Left kidney (tissue), 8 donors: ENCODE data around the gene DCDC2C. TPM values are rescaled to one million over a fixed set of nuclear protein-coding genes. Genes with fewer than 3 reads are reported as not detected.
"Not testable (repeated sequence)": the region's sequence is repeated elsewhere in the genome, so short reads cannot be mapped to it uniquely, and the experiment has no call there.

Experiments
- DNase-seq: peaks from one replicate; pipeline ENCODE4 v3.0.0-alpha.2; 2013
- long read RNA-seq, 8 donors: transcript quantifications; one replicate each; lab custom pipeline, GENCODE V29; 2026
- polyA plus RNA-seq: library from polyadenylated mRNA; unstranded; fragments of 120-200 nt; gene quantifications from one replicate; pipeline ENCODE4 v1.2.1, GENCODE V29; 2013; ENCODE audit not compliant: insufficient read length

DCDC2C gene, protein sequence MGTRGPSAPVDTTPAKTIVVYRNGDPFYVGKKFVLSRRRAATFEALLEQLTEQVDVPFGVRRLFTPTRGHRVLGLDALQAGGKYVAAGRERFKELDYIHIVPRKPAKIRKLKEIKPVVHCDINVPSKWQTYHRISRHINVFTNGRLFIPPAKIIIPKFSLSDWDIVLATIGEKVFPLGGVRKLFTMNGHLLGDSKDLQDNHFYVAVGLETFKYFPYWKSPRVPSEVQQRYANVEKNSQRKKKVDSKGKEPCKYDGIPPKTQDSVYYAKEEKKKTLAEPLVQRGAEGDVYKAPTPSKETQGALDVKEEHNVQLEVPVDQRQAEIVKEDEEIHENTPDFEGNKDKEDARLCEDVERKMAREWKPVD
- 0.65 TPM for polyA plus RNA-seq
- long read RNA-seq, donor 1: 0 reads
- long read RNA-seq, donor 2: 0 reads
- long read RNA-seq, donor 3: 0 reads
- long read RNA-seq, donor 4: 0 reads
- long read RNA-seq, donor 5: 0 reads
- long read RNA-seq, donor 6: 0 reads
- long read RNA-seq, donor 7: 0 reads
- long read RNA-seq, donor 8: 0 reads

DNA sequence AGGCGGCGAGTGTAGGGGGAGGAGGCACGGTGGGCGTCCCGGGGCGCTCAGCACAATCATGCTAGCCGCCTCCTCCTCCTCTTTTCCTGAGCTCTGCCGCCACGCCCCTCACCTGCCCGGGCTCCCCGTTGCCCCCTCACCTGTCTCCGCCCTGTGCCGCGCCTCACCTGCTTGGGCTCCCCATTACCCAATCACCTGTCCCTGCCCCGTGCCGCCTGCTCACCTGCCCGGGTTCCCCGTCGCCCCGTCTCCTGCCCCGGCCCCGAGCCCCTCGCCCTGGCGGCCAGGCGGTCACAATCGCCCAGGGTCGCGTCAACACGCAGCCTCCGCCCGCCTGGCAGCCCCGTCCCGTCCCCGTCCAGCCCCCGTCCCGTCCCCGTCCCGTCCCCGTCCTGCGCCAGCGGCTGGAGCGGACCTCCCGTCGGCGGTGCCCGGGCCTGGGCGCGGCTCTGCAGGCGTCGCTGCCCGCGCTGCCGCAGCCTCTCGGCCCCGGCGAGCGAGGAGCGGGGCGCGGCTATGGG is at the start of gene DCDC2C:
Gene DCDC2C, plus strand, starts transcription at position 340 of the 521 bp plus-strand sequence. Its CDS starts 177 bp downstream, at position 517.
- DNase-seq: no peak

DNA sequence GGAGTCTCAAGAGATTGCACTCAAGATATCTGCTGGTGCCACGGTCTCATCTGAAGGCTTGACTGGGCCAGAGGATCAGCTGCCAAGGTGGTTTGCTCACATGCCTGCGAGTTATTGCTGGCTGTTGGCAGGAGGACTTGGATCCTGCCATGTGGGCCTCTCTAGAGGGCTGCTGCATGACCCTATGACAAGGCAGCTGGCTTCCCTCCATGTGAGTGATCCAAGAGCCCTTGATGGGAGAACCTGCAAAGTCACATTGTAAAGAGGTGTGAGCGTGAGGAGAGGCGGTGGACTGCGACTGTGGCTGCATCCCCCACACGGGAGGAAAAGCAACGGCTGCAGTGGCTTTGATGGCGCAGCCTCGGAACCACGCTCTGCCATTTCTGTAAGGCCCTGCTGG is 49.4 kb upstream of the DCDC2C start:
- DNase-seq: no peak

DNA sequence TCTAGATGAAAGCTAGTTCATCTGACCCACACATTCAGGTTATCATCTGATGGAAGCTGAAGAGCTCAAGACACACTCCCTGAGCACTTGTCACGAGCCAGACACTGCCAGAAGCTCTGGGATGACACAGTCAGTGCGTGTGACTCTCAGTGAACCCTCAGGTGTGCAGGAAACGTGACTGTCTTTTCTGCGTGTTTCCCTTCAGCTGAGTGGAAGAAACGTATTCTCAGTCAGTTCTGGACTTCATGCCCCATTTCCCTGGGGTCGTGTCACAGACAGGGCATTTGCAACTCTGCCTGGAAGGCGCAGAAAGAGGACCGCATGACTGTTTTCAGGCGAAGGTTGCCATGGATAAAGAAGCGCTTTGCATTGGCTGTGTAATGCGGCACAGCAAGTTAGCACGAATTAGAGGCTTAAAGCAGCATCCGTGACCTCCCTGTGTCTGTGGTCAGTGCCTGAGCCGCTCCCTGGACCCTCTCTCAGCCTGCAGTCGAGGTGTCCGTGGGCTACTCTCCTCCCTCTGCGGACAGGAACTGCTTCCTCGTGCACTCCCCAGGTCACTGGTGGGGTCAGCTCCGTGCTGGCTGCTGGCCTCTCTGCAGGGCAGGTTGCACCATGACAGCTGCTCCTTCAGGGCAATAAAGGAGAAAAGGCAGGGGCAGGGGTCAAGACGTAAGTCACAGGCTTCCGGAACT is 48.7 kb upstream of the DCDC2C start:
- DNase-seq: no peak

DNA sequence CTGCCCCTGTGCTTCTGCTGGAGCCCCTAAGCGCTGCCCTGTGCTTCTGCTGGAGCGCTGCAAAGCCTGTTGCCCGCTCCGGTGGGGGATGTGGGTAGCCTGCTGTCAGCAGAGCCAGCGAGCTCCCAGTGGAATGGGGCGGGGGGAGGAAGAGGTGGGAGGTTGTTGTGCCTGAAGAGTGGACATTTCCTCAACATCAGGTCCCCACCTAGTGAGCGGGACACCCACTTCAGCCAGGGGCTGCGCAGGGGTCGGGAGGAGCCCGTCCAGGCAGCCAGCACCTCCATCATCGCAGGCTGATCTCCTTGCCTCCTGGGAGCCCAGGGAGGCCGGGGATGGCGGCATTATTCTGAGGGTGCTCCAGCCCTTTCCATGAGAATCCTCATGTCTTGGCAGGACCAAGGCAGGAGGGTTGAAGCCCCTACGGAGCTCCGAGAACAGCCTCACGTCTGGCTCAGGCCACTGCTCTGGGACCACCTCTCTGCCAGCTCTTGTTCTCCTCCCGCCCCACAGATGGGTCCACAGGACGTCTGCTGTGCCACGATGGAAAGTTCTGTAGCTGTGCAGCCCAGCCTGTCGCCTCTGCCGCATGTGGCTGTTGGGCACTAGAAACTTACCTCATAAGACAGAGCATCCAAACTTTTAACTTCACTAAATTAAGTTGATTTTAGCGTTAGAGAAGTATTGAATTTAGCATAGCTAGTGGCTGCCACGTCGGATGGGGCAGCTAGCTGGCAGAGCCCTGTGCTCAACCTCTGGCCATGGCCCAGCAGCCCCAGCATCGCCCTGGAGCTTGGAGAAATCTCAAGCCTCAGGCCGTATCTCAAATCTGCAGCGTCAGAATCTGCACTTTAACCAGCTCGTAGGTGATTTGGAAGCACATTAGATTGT is 47.3 kb upstream of the DCDC2C start:
- no peak for DNase-seq

DNA sequence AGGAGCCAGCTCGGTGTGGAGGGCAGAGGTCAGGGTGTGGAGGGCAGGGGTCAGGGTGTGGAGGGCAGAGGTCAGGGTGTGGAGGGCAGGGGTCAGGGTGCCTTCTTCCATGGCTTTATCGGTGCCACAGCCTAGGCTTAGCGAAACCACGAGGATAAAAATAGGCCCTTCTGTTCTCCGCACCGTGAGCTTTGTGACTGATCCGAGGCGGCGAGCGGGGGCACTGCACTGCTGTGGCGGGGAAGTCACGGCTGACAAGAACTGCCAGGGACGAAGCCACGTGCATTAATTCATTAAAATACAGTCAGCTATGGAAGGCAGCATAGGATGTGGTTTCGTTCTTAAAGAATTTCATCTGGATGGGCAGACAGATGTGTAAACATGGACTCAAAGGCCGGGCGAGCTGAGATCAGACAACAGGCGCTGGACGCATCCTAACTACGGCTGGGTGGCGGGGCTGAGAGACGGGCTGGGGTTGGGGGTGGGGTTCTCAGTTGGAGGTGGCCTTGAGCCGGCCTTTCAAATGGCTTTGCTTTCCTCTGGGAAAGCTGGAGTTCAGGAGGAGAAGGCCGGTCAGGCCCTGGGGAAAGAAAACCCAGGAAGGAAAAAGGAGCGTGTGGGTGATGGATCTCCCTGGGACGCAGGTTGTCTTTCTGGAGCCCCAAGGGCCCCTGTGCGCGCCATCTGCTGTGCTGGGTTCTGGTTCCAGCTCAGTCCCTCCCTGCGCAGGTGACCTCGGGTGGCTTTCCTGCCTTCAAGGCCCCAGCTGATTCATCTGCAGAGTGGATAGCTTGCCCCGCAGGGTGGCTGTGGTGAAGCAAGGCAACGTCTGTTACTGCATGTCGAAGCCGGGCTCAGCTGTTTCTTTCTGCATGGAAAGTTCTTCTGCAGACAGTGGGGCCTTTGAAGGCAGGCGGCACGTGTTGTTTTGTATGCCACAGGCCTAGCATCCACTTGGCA is 46.3 kb upstream of the DCDC2C start:
- DNase-seq: no peak

DNA sequence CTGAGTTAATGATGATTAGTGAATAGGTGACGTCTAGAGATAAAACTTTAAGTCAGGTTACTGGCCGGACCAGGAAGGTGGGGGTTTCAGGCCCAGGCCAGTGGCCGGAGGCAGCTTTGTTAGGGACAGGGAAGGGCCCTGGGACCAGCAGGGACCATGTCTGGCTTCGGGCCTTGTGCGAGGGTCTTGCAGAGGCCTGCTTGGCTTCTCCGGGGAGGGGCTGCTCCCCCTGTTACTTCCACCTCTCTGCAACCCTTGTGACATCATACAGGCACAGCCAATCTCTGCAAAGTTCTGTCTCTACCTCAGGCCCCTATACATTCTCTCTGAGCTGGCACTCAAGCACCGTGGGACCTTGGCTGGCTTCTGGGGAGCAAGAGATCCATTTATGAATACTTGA is 45.5 kb upstream of the DCDC2C start, which contains the start of gene ALLC:
Gene ALLC, plus strand, starts transcription at position 320 of the 400 bp plus-strand sequence. CDS start 12,958 bp downstream, outside the sequence.
- DNase-seq: no peak

DNA sequence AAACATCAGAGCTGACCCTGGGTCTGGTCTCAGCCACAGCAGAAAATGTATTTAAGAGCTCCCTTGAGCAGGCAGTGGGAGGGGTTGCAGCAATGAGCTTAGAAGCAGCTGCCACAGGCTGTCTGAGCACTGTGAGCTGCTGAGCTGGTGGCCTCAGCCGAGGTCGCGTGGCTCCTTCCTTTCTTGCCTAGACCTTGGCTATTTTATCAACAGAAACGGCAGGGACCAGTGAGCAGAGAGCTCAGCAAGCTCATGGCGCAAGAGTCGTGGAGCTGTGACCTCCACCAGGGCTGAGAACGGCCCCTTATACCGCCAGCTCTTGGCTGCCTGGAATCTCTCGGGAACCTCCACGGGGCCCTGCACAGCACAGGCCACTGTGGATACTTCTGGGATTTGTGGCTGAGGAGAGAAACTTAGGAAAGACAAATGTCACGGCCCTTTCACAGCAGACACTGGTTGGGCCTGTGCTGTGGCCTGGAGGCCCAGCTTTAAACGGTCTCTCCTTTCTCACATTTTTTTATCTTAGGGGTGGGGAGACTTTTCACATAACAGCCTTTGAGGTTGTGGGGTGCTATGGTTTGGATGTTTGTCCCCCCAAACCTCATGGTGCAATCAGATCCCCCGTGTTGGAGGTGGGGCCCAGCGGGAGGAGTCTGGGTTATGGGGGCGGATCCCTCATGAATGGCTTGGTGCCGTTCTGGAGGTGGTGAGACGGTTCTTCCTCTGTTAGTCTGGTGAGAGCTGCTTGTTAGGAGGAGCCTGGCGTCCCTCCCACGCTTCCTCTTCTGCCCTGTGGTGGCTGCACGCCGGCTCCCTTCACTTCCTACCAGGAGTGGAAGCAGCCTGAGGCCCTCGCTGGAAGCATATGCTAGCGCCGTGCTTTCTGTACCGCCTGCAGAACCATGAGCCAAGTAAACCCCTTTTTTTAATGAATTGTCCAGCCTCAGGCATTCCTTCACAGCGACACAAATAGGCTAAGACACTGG is 43.6 kb upstream of the DCDC2C start:
- no peak for DNase-seq

DNA sequence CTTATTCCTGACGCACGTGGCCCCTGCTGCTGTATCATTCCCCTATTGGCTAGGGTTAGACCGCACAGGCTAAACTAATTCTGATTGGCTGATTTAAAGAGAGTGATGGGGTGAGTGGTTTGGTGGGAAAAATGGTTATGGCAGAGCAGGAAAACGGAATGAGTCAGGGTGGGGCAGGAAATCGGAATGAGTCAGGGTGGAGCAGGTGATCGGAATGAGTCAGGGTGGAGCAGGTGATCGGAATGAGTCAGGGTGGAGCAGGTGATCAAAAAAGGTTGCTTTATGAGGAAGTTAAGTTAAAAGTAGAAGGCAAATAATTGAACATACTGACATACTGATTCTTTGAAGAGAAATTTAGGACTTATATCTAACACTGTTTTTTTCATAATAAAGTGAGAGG is 42.7 kb upstream of the DCDC2C start:
- DNase-seq: not testable (repeated sequence)

DNA sequence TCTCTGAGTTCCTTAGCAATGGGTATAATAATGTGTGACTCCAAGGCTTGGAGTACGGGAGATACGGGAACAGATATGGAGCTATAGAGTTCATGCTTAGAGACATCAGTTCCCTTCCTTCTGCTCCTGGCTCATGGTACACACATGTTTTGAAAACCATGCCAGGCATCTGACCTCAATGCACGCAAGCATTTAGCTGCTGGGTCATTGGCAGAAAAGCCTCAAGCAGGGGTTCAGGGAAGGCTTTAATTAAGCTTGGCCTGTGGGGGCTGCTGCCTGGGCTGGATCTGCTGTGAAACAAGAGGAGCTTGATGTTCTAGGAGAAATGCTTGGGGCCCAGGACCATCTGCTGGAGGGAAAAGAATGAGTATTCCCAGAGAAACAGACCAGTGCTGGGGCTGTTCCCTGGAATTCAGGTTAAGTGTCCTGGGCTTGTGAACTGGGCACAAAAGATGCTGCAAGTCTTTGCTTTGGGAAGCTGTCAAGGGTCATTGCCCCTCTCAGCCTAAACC is 42.2 kb upstream of the DCDC2C start:
- DNase-seq: no peak

DNA sequence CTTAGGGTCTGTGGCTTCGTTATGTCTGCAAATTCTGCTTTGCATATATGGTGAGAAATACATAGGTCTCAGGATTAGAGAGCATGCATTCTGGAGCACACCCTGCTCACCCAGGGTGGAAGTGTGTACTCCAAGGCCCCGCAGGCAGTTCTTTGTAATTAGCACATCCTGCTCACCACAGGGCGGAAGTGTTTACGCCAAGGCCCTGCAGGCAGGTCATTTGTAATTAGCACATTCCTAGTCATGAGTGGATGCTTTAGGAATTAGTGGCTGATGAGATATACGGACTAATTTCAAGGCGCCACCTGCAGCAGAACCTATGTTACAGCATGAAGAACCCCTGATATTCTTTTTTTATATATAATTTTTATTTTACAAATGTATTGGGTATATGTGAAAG is 41.1 kb upstream of the DCDC2C start:
- DNase-seq: no peak

DNA sequence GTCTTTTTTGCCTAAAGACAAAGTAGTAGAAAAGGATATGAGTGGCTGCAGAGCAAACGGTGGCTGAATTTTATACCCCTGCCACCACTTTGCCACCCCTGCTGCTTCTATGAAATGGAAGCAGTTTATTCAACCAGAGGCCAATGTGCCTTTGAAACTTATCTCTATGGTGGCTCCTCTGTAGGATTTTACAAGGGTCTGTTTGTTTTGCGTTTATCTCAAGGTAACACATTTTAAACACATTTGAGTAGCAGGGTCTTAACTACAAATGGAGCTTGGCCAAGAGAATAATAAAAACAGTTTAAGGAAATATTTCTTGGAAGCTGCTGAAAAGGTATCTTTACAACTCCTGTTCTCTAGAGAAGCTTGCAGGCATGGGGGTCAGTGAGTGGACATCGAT is 39.3 kb upstream of the DCDC2C start:
- no peak for DNase-seq

DNA sequence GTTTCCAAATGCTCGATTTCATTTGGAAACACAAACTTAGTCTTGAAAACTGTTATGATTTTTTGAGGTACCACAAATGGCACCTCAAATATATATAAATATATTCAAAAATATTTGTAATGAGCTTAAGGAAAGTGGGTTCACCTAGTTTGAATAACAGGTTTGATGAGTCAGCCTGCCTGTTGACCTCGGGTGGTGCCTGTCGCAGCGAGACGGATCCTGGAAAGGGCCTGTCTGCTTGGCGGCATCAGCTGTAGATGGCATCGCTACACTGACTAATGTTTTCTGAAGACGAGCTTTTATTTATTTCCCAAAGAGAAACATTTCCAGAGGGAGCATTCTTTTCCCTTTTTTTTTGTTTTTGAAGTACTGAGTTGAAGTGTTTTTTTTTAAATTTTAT is 38.5 kb upstream of the DCDC2C start:
- no peak for DNase-seq

DNA sequence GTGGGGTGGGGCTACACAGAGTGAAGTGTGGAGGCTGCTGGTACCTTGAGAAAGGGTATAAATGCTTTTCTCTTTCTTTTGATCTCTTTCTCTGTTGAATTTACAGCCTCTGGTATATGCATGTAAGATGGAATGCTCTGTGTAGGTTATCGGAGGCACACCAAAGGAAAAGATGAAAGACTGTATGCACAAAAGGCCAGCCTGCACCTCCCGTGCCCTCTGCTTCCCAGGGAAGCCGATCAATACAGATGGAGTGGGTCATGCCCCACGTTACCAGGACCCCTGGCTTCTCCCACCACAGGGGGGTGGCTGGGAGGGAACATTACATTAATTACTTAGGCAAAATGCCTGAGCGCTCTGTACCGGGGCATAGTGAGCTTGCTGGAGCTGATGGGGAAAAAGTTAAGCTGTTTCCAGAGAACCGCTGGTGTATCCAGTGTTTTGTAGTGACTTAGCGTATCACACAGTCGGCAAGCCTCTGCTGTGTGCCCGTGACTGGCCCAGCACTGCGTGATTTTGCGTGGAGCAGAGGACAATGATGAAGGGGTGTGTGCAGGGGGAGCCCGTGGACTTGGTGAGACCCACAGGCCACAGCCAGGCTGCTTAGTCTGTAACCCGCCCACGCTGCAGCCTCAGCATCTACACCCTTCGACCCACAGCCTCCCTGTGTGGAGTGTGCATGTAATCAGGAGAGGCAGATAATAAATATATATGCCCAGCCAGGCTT is 37.3 kb upstream of the DCDC2C start:
- no peak for DNase-seq

DNA sequence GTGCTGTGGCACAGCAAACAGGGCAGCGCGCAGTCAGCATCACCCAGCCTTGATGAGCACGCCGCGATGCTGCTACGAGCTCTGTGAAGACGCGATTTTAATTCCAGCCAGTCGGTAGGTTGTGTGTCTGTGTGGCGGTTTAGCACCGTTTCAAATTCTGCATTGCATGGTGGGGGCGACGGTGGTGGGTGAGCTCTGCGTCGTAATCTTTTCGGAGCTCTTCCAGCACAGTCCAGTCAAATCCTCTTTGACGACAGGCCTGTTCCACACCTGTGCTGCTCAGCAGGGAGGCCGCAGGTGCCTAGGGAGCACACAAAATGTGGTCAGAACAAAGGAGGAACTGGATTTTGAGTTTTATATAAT is 36.8 kb upstream of the DCDC2C start:
- no peak for DNase-seq

DNA sequence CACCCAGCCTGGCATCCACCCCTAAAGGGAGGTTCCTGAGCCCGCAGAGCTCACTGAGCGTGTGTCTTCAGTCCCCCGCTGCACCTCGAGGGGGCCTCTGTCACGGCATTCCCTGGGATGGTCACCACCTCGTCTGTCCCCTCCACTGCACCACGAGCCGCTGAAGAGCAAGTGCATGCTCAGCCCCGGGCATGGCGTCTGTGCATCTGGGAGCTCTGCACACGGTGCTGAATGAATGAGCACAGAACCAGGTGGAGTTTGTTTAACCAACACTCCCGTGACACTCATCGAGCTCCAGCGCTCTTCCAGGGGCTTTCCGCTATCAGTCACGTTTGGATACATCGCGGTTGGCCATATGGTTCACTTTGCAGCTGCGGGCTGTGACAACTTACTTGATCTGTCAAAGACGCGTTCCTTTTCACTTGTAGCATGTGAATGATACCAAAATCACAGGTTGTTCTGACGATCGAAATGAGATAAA is 36.2 kb upstream of the DCDC2C start:
- DNase-seq: no peak

DNA sequence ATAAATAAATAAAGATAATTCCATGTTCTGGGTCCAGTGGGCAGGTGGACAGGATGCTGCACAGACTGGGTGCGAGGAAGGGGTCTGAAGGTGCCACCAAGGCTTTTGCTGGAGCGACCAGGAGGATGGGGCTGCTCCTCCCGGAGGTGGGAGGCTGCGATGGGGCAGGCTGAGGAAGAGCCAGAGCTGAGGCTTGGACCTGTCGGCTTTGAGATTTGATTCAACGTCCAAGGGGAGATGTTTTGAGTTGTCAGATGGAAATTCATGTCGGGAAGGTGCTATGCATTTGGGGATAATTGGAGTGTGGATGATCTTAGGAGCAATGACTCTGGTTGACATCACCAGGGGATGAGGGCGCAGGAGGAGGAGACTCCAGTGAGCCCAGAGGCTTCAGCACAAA is 33.7 kb upstream of the DCDC2C start:
- no peak for DNase-seq

DNA sequence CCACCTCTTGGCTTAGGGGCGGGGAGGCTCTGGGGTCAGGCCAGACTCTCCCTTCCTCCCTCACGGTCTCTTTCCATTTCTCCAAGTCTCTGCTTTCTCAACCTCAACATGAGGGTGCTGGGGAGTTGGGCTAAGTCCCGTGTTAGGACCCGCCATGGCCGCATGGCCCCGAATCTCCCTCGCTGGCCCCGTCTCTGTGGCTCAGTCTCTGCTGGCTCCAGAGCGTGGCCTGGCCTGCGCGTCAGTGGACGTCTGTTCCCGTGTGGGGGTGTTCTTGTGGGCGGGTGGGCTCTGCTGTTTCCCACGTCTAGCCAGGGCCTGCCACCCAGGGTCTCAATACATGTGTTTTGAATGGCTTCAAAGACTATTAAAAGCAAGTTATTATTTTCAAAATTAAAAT is 33.0 kb upstream of the DCDC2C start:
- no peak for DNase-seq

DNA sequence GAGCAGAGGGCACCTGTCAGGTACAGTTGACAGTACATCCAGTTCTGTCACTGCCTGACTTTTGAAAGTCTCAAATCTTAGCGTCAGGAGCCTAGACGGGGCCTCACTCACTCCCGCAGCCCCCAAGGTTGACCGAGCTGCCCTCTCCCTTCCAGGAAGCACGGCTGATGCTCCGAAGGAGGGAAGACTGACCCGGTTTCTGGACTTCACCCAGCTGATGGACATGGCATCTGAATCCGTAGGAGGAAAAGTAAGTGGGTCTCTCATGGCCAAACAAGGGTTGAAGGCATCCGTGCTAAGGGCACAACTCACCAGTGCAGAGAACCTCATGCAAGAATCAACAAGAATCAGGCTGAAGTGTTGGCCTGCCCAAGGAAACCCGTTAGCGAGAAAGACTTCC is 32.4 kb upstream of the DCDC2C start:
- no peak for DNase-seq
